ENCODE measurements around the gene HDAC4.

Gene HDAC4

GRCh38 chr2:239059854-239060253 lies 341.0 kb downstream of the HDAC4 start:
- DNase-seq (ENCODE audit: extremely low spot score), result no peak
- ChIA-PET POLR2A (no interaction called here), CTCF (interaction anchor here (0.6 kb wide), 1 partner anchor 329 kb away, joined by 3 read pairs; no protein-coding TSS in a partner anchor)
- TF ChIP-seq NFRKB (IDR thresholded peaks at IDR 0.05), result no peak
- no peak for TF ChIP-seq HDGF (IDR thresholded peaks at IDR 0.05; ENCODE audit: borderline replicate concordance)
- no peak for TF ChIP-seq CTBP1 (IDR thresholded peaks at IDR 0.05; ENCODE audit: borderline replicate concordance)
- TF ChIP-seq FOXK2 (IDR thresholded peaks at IDR 0.05), result no peak
- no peak for TF ChIP-seq SUZ12 (IDR thresholded peaks at IDR 0.05)
- TF ChIP-seq ARNT (IDR thresholded peaks at IDR 0.05), result no peak
- no peak for TF ChIP-seq L3MBTL2 (conservative IDR thresholded peaks at IDR 0.05)
- TF ChIP-seq ZNF384 (IDR thresholded peaks at IDR 0.05), result no peak
- TF ChIP-seq TARDBP (IDR thresholded peaks at IDR 0.05), result no peak
- TF ChIP-seq SP1 (IDR thresholded peaks at IDR 0.05), result no peak
- TF ChIP-seq ELF4 (IDR thresholded peaks at IDR 0.05), result no peak

GRCh38 chr2:239058766-239059165 lies 342.1 kb downstream of the HDAC4 start:
- no peak for DNase-seq (ENCODE audit: extremely low spot score)
- CTCF ChIA-PET, result no interaction called here
- POLR2A ChIA-PET, result no interaction called here
- no peak for TF ChIP-seq ZNF384 (IDR thresholded peaks at IDR 0.05)
- no peak for TF ChIP-seq LEF1 (IDR thresholded peaks at IDR 0.05; ENCODE audit: borderline replicate concordance)

GRCh38 chr2:239057533-239057932 lies 343.3 kb downstream of the HDAC4 start:
- ChIA-PET CTCF (no interaction called here), POLR2A (no interaction called here)
- TF ChIP-seq NFRKB (IDR thresholded peaks at IDR 0.05) (no peak), CTBP1 (IDR thresholded peaks at IDR 0.05; ENCODE audit: borderline replicate concordance) (no peak), FOXM1 (IDR thresholded peaks at IDR 0.05; ENCODE audit: borderline replicate concordance) (no peak), TARDBP (IDR thresholded peaks at IDR 0.05) (no peak), SP1 (IDR thresholded peaks at IDR 0.05) (no peak), LEF1 (IDR thresholded peaks at IDR 0.05; ENCODE audit: borderline replicate concordance) (no peak), ARNT (IDR thresholded peaks at IDR 0.05) (no peak), PKNOX1 (IDR thresholded peaks at IDR 0.05) (no peak), BHLHE40 (IDR thresholded peaks at IDR 0.05; ENCODE audit: borderline replicate concordance) (no peak), L3MBTL2 (conservative IDR thresholded peaks at IDR 0.05) (no peak), FOXK2 (IDR thresholded peaks at IDR 0.05) (no peak), ELF4 (IDR thresholded peaks at IDR 0.05) (no peak), SUZ12 (IDR thresholded peaks at IDR 0.05) (no peak)
- no peak for DNase-seq (ENCODE audit: extremely low spot score)

- DNase-seq (ENCODE audit: extremely low spot score), result no peak
- POLR2A ChIA-PET, result no interaction called here
- TF ChIP-seq SP1 (IDR thresholded peaks at IDR 0.05), result no peak
- no peak for TF ChIP-seq TARDBP (IDR thresholded peaks at IDR 0.05)
- no peak for TF ChIP-seq CTBP1 (IDR thresholded peaks at IDR 0.05; ENCODE audit: borderline replicate concordance)
- CTCF ChIA-PET, result no interaction called here
These were observed 344.2 kb downstream of the HDAC4 start for GRCh38 chr2:239056611-239057010.

GRCh38 chr2:239055756-239056493 lies 344.9 kb downstream of the HDAC4 start:
- ChIA-PET POLR2A (no interaction called here), CTCF (no interaction called here)
- TF ChIP-seq BHLHE40 (IDR thresholded peaks at IDR 0.05; ENCODE audit: borderline replicate concordance), result no peak
- TF ChIP-seq SP1 (IDR thresholded peaks at IDR 0.05), result no peak
- DNase-seq (ENCODE audit: extremely low spot score), result no peak

- no peak for DNase-seq (ENCODE audit: extremely low spot score)
- CTCF ChIA-PET, result no interaction called here
- POLR2A ChIA-PET, result no interaction called here
- no peak for TF ChIP-seq ZNF384 (IDR thresholded peaks at IDR 0.05)
- TF ChIP-seq TARDBP (IDR thresholded peaks at IDR 0.05), result no peak
- no peak for TF ChIP-seq NFRKB (IDR thresholded peaks at IDR 0.05)
- no peak for TF ChIP-seq LEF1 (IDR thresholded peaks at IDR 0.05; ENCODE audit: borderline replicate concordance)
- no peak for TF ChIP-seq HDGF (IDR thresholded peaks at IDR 0.05; ENCODE audit: borderline replicate concordance)
- no peak for TF ChIP-seq L3MBTL2 (conservative IDR thresholded peaks at IDR 0.05)
- TF ChIP-seq ARNT (IDR thresholded peaks at IDR 0.05), result no peak
- no peak for TF ChIP-seq ELF4 (IDR thresholded peaks at IDR 0.05)
- TF ChIP-seq FOXK2 (IDR thresholded peaks at IDR 0.05), result no peak
- no peak for TF ChIP-seq SP1 (IDR thresholded peaks at IDR 0.05)
- no peak for TF ChIP-seq FOXM1 (IDR thresholded peaks at IDR 0.05; ENCODE audit: borderline replicate concordance)
- no peak for TF ChIP-seq PKNOX1 (IDR thresholded peaks at IDR 0.05)
- no peak for TF ChIP-seq BHLHE40 (IDR thresholded peaks at IDR 0.05; ENCODE audit: borderline replicate concordance)
- no peak for TF ChIP-seq CTBP1 (IDR thresholded peaks at IDR 0.05; ENCODE audit: borderline replicate concordance)
- no peak for TF ChIP-seq FOXA1 (IDR thresholded peaks at IDR 0.05)
- no peak for TF ChIP-seq SUZ12 (IDR thresholded peaks at IDR 0.05)
These were observed 345.9 kb downstream of the HDAC4 start for GRCh38 chr2:239054921-239055320.

- DNase-seq (ENCODE audit: extremely low spot score), result no peak
- POLR2A ChIA-PET, result no interaction called here
- CTCF ChIA-PET, result no interaction called here
- TF ChIP-seq FOXM1 (IDR thresholded peaks at IDR 0.05; ENCODE audit: borderline replicate concordance), result no peak
- TF ChIP-seq ZNF384 (IDR thresholded peaks at IDR 0.05), result no peak
- TF ChIP-seq PKNOX1 (IDR thresholded peaks at IDR 0.05), result no peak
- TF ChIP-seq FOXK2 (IDR thresholded peaks at IDR 0.05), result no peak
- TF ChIP-seq HDGF (IDR thresholded peaks at IDR 0.05; ENCODE audit: borderline replicate concordance), result no peak
- no peak for TF ChIP-seq LEF1 (IDR thresholded peaks at IDR 0.05; ENCODE audit: borderline replicate concordance)
- TF ChIP-seq NFRKB (IDR thresholded peaks at IDR 0.05), result no peak
- TF ChIP-seq ELF4 (IDR thresholded peaks at IDR 0.05), result no peak
- no peak for TF ChIP-seq ARNT (IDR thresholded peaks at IDR 0.05)
- TF ChIP-seq SP1 (IDR thresholded peaks at IDR 0.05), result no peak
- TF ChIP-seq SUZ12 (IDR thresholded peaks at IDR 0.05), result no peak
- TF ChIP-seq BHLHE40 (IDR thresholded peaks at IDR 0.05; ENCODE audit: borderline replicate concordance), result no peak
- TF ChIP-seq L3MBTL2 (conservative IDR thresholded peaks at IDR 0.05), result no peak
- no peak for TF ChIP-seq TARDBP (IDR thresholded peaks at IDR 0.05)
- no peak for TF ChIP-seq FOXA1 (IDR thresholded peaks at IDR 0.05)
- TF ChIP-seq CTBP1 (IDR thresholded peaks at IDR 0.05; ENCODE audit: borderline replicate concordance), result no peak
These were observed 346.9 kb downstream of the HDAC4 start for GRCh38 chr2:239053801-239054503.

Data from HEK293T (cell line).